NCI-H1417 (cell line): Measurements from ENCODE around the gene SPAG9.

ENCODE experiments used
- DNase-seq, 3 experiments: peaks; one replicate each; lab custom pipeline; 2025; lab: John Stamatoyannopoulos, UW

Gene SPAG9

GRCh38 chr17:51120739-51121619 is at the start of gene SPAG9:
Gene SPAG9, minus strand, starts transcription at chr17:51120868. Its CDS starts 212 bp downstream, at chr17:51120656.
- DNase-seq: peak; percentile 95 to 96 (median 96)

- DNase-seq: no peak
Observed at GRCh38 chr17:51169340-51169739, 48.7 kb upstream of the SPAG9 start.

- DNase-seq: peak in 1 of 3 experiments; percentile 77
Observed at GRCh38 chr17:51166987-51167931, 46.6 kb upstream of the SPAG9 start.

- DNase-seq: peak; percentile 71 to 87 (median 84)
Observed at GRCh38 chr17:51166198-51166986, 45.7 kb upstream of the SPAG9 start, which contains the start of gene NME2. Gene NME2, plus strand, starts transcription at chr17:51166411. Its CDS starts 420 bp downstream, at chr17:51166831.

- DNase-seq: peak in 2 of 3 experiments; percentile 48 to 59
Observed at GRCh38 chr17:51165680-51166197, 45.1 kb upstream of the SPAG9 start.

GRCh38 chr17:51164911-51165679 is 44.4 kb upstream of the SPAG9 start:
- DNase-seq: peak in 2 of 3 experiments; percentile 40 to 46

GRCh38 chr17:51161541-51161940 is 40.9 kb upstream of the SPAG9 start:
- DNase-seq: no peak

- DNase-seq: no peak
Observed at GRCh38 chr17:51159604-51160003, 38.9 kb upstream of the SPAG9 start.

- no peak for DNase-seq
Observed at GRCh38 chr17:51155416-51155815, 34.7 kb upstream of the SPAG9 start.

- DNase-seq: no peak
Observed at GRCh38 chr17:51154176-51154575, 33.5 kb upstream of the SPAG9 start.

GRCh38 chr17:51153210-51154072 is 32.8 kb upstream of the SPAG9 start, which contains the start of gene NME1:
Gene NME1, plus strand, starts transcription at chr17:51153559. Its CDS starts 2,096 bp downstream, at chr17:51155655.
- peak; percentile 96 to 100 (median 98) for DNase-seq

- no peak for DNase-seq
Observed at GRCh38 chr17:51152766-51153209, 32.1 kb upstream of the SPAG9 start.

GRCh38 chr17:51150932-51151331 is 30.3 kb upstream of the SPAG9 start:
- DNase-seq: no peak

GRCh38 chr17:51149163-51149562 is 28.5 kb upstream of the SPAG9 start:
- DNase-seq: no peak

GRCh38 chr17:51147650-51148049 is 27.0 kb upstream of the SPAG9 start:
- no peak for DNase-seq

- peak; percentile 20 to 84 (median 51) for DNase-seq
Observed at GRCh38 chr17:51144266-51145022, 23.8 kb upstream of the SPAG9 start.

- DNase-seq: no peak
Observed at GRCh38 chr17:51142597-51142996, 21.9 kb upstream of the SPAG9 start.

GRCh38 chr17:51135956-51136355 is 15.3 kb upstream of the SPAG9 start:
- DNase-seq: no peak

GRCh38 chr17:51133365-51133764 is 12.7 kb upstream of the SPAG9 start:
- DNase-seq: no peak
